ACC112 (cell line): ENCODE data around the gene CDH6.
A peak's percentile ranks its signal among the peaks of the same experiment; 100 is the strongest.

Experiments
- H2AFZ ChIP-seq: fragments of 200-600 bp; sonication (generic); one replicate; pipeline ENCODE4 v1.6.0; 2017; ENCODE audit warnings: antibody characterized with exemption, low read length; ENCODE audit not compliant: unreplicated experiment
- H3K27ac ChIP-seq: fragments of 200-600 bp; sonication (generic); 2 replicates; pipeline ENCODE4 v1.5.1; 2014; ENCODE audit warnings: low read depth, mild to moderate bottlenecking, antibody characterized with exemption, low read length, moderate library complexity
- H3K27me3 ChIP-seq: fragments of 200-600 bp; sonication (generic); 2 replicates; pipeline ENCODE4 v1.6.1; 2014; ENCODE audit warnings: mild to moderate bottlenecking, antibody characterized with exemption, low read length, moderate library complexity, mixed read lengths; ENCODE audit not compliant: insufficient read depth
- H3K36me3 ChIP-seq: fragments of 200-600 bp; sonication (generic); 2 replicates; pipeline ENCODE4 v1.6.1; 2016; ENCODE audit warnings: mild to moderate bottlenecking, antibody characterized with exemption, low read length, moderate library complexity, mixed read lengths; ENCODE audit not compliant: insufficient read depth
- H3K4me1 ChIP-seq: fragments of 200-600 bp; sonication (generic); one replicate; pipeline ENCODE4 v1.6.1; 2016; ENCODE audit warnings: low read length, mixed read lengths; ENCODE audit not compliant: insufficient read depth, unreplicated experiment, control insufficient read depth
- H3K4me3 ChIP-seq: fragments of 200-600 bp; sonication (generic); 2 replicates; pipeline ENCODE4 v1.5.1; 2014; ENCODE audit warnings: mild to moderate bottlenecking, low read depth, low read length
- H3K79me2 ChIP-seq: fragments of 200-600 bp; sonication (generic); one replicate; pipeline ENCODE4 v1.6.0; 2016; ENCODE audit warnings: low read length; ENCODE audit not compliant: control insufficient read depth, unreplicated experiment, insufficient read depth

The CDH6 gene

GRCh38 chr5:31364881-31365636, 171.6 kb downstream of the CDH6 start:
- Histone ChIP-seq H3K27me3 (no peaks in the 10 kb centered on the region), H3K27ac (peak overlapping the region; percentile 80), H3K4me3 (peak overlapping the region; percentile 30; the same call in 1 of the 2 replicates), H3K79me2 (no peaks in the 10 kb centered on the region), H2AFZ (no peak overlapping the region), H3K4me1 (peaks cover 67% of the 10 kb centered on the region), H3K36me3 (no peaks in the 10 kb centered on the region)

GRCh38 chr5:31365776-31366175, 172.3 kb downstream of the CDH6 start:
- Histone ChIP-seq H3K79me2 (no peaks in the 10 kb centered on the region), H3K27me3 (no peaks in the 10 kb centered on the region), H3K4me1 (peaks cover 67% of the 10 kb centered on the region), H2AFZ (no peak overlapping the region), H3K36me3 (no peaks in the 10 kb centered on the region), H3K4me3 (no peak overlapping the region), H3K27ac (peak overlapping the region; percentile 80)

DNA sequence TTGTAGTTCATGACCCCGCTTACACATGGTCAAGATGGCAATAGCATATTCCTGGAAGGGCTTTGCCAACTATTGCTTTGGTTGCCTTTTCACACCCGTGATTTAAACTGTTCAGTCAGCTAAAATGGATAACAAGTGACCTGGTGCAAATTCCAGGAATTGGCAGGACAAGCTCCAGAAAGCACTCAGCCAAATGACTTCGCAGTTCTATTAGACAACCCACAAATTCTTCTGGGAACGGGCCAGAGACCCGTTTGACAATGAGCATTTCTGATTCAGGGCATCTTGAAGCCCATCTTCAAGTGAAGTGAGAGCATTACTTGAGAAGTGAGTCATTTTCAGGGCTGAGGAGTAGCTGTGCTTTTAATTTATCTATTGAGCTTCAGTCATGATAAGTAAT, 173.5 kb downstream of the CDH6 start:
- Histone ChIP-seq H3K27ac (no peak overlapping the region), H3K4me1 (peaks cover 57% of the 10 kb centered on the region), H3K79me2 (no peaks in the 10 kb centered on the region), H2AFZ (peak overlapping the region; percentile 44), H3K4me3 (no peak overlapping the region), H3K36me3 (no peaks in the 10 kb centered on the region), H3K27me3 (no peaks in the 10 kb centered on the region)

- Histone ChIP-seq H3K27ac (no peak overlapping the region), H3K4me3 (no peak overlapping the region), H3K4me1 (peaks cover 5% of the 10 kb centered on the region), H2AFZ (no peak overlapping the region), H3K36me3 (no peaks in the 10 kb centered on the region), H3K27me3 (no peaks in the 10 kb centered on the region), H3K79me2 (no peaks in the 10 kb centered on the region)
Observed at GRCh38 chr5:31372124-31372523, 178.6 kb downstream of the CDH6 start.

DNA sequence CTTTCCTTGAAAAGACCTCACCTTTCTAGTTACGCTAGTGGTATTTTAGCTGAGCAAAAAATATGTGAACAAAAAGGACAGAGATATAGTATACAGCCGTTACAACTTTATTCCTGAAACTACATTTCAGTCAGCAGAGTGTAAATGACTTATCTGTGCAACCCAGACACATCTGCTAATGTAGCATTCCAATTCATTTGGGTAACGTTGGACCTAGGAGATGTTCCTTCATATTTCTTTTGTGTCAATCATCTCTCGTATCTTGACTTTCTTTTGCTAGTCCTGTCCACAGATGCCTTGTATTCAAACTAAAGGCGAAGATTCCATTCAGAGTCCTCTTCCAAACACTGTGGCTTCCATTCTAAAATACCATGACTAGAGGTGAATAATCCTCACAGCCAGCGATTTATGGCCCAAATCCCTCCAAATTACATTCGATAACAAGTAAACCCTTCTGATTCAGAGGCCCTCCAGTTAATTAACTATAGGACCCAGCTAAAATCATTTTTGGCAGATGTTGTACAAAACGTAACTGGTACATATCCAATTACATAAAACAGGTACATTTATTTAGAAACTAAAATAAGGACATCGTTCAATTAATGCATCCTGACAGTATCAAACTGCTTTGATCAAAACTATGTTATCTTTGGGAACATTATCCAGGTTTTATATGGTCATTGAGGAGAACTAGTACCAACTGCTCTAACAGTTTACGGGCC, 182.7 kb downstream of the CDH6 start:
- no peak overlapping the region for H2AFZ ChIP-seq
- no peaks in the 10 kb centered on the region for H3K36me3 ChIP-seq
- no peak overlapping the region for H3K27ac ChIP-seq
- H3K4me1 ChIP-seq = peaks cover 11% of the 10 kb centered on the region
- no peaks in the 10 kb centered on the region for H3K27me3 ChIP-seq
- no peaks in the 10 kb centered on the region for H3K79me2 ChIP-seq
- no peak overlapping the region for H3K4me3 ChIP-seq

DNA sequence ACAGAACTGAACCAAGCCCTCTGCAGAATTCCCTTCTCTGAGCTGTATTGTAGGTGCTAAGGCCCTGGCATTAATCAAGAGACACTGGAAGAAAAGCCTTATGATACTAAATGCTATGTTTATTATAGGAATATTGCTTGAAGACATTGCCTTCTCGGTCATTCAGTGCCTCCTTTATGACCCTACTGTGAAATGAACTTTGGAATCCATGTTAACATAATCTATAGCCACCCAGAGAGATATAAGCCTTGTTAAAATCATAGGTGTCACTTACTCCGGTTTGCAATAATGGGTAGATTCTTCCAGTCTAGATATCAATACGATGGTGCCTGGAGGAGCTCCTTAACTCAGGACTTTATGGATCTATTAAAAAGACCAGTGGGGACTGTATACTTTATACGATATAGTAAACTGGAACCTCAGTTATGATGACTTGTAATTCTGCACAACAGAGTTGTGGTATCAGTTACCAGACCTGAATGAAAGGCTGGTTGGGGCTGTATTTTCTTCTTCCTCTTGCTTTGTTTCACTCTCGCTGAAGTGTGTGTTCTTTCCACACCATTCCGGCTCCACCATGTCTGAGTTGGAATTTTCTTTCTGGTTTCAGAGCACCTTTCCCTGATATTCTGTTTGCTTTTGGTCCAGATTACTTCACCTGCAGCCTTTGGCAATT, 183.9 kb downstream of the CDH6 start:
- H3K79me2 ChIP-seq = no peaks in the 10 kb centered on the region
- H3K27ac ChIP-seq = no peak overlapping the region
- no peak overlapping the region for H3K4me3 ChIP-seq
- no peak overlapping the region for H2AFZ ChIP-seq
- no peaks in the 10 kb centered on the region for H3K36me3 ChIP-seq
- peaks cover 11% of the 10 kb centered on the region for H3K4me1 ChIP-seq
- H3K27me3 ChIP-seq = no peaks in the 10 kb centered on the region

GRCh38 chr5:31378136-31378535, 184.7 kb downstream of the CDH6 start:
- no peak overlapping the region for H3K4me3 ChIP-seq
- peaks cover 11% of the 10 kb centered on the region for H3K4me1 ChIP-seq
- no peaks in the 10 kb centered on the region for H3K79me2 ChIP-seq
- H2AFZ ChIP-seq = no peak overlapping the region
- H3K27ac ChIP-seq = no peak overlapping the region
- H3K27me3 ChIP-seq = no peaks in the 10 kb centered on the region
- no peaks in the 10 kb centered on the region for H3K36me3 ChIP-seq
